Fibroblast of lung (primary cell): Measurements from ENCODE around the gene ADIRF. TPM values are rescaled to one million over a fixed set of nuclear protein-coding genes. Genes with fewer than 3 reads are reported as not detected.
"Not testable (repeated sequence)": the region's sequence is repeated elsewhere in the genome, so short reads cannot be mapped to it uniquely, and the experiment has no call there.

Experiments used
- DNase-seq, 2 donors: peaks; one replicate each; pipeline versions ENCODE4 v3.0.0 to v3.0.0-alpha.2; 2010; ENCODE audit warnings: low read depth in 2 of 2
- H2AFZ ChIP-seq: 2 replicates; pipeline ENCODE4 v1.5.1; 2012; ENCODE audit warnings: low read length, control low read depth, inconsistent platforms
- H3K27ac ChIP-seq: 2 replicates; pipeline ENCODE4 v1.5.1; 2011; ENCODE audit warnings: low read length, control low read depth; ENCODE audit not compliant: insufficient read depth
- H3K27me3 ChIP-seq: 2 replicates; pipeline ENCODE4 v1.5.1; 2011; ENCODE audit warnings: mild to moderate bottlenecking, low read length; ENCODE audit not compliant: control insufficient read depth, insufficient read depth
- H3K36me3 ChIP-seq: 2 replicates; pipeline ENCODE4 v1.5.1; 2011; ENCODE audit warnings: low read length; ENCODE audit not compliant: control insufficient read depth, insufficient read depth
- H3K4me1 ChIP-seq: 2 replicates; pipeline ENCODE4 v1.5.1; 2011; ENCODE audit warnings: low read length; ENCODE audit not compliant: control insufficient read depth, insufficient read depth; ENCODE audit errors: extremely low read depth
- H3K4me2 ChIP-seq: 2 replicates; pipeline ENCODE4 v1.5.1; 2011; ENCODE audit warnings: low read length, control low read depth; ENCODE audit not compliant: insufficient read depth; ENCODE audit errors: extremely low read depth
- H3K4me3 ChIP-seq, 4 experiments: fragments of 200-600 bp in 1 of 4; sonication (generic) in 1 of 4; replicated peaks in 1 of 4; 2 replicates each; pipeline ENCODE4 v1.5.1; 2011 to 2016; ENCODE audit warnings: low read length in 4 of 4, low read depth in 3 of 4, mild to moderate bottlenecking in 3 of 4, control low read depth in 2 of 4, inconsistent platforms in 1 of 4, mixed read lengths in 1 of 4; ENCODE audit not compliant: insufficient read depth in 1 of 4; ENCODE audit errors: control extremely low read depth in 1 of 4
- H3K79me2 ChIP-seq: 2 replicates; pipeline ENCODE4 v1.5.1; 2012; ENCODE audit warnings: mild to moderate bottlenecking, low read length, inconsistent platforms; ENCODE audit not compliant: control insufficient read depth, insufficient read depth
- H3K9ac ChIP-seq: 2 replicates; pipeline ENCODE4 v1.5.1; 2011; ENCODE audit warnings: mild to moderate bottlenecking, low read length, control low read depth; ENCODE audit not compliant: insufficient read depth
- H3K9me3 ChIP-seq: 2 replicates; pipeline ENCODE4 v1.5.1; 2012; ENCODE audit warnings: low read depth, low read length; ENCODE audit not compliant: control insufficient read depth, insufficient read depth
- H4K20me1 ChIP-seq: 2 replicates; pipeline ENCODE4 v1.5.1; 2011; ENCODE audit warnings: low read length; ENCODE audit not compliant: control insufficient read depth, insufficient read depth; ENCODE audit errors: extremely low read depth
- EZH2 ChIP-seq: IDR thresholded peaks from 2 replicates; pipeline ENCODE4 v1.5.1; 2012; ENCODE audit warnings: low read length, control low read depth, mild to moderate bottlenecking; ENCODE audit errors: missing control alignments
- polyA plus RNA-seq, 2 donors: library from polyadenylated mRNA; depleted of rRNA in 1 of 2; stranded (reverse) in 1 of 2; unstranded in 1 of 2; fragments of >200 nt; gene quantifications; 2 replicates each; pipeline ENCODE4 v1.2.1, GENCODE V29; 2011 to 2012; ENCODE audit warnings: missing spikeins in 1 of 2
- total RNA-seq: library from RNA; depleted of rRNA; stranded (reverse); fragments of >200 nt; gene quantifications from 2 replicates; pipeline ENCODE4 v1.2.1, GENCODE V29; 2014
- TF ChIP-seq, protein P1 (sequence below), 2 donors: IDR thresholded peaks in 1 of 2; conservative IDR thresholded peaks in 1 of 2; 1 replicate in 1 of 2; 2 replicates in 1 of 2; pipeline ENCODE4 v1.5.1; 2011 to 2012; ENCODE audit warnings: low read length in 2 of 2, control low read depth in 1 of 2, inconsistent platforms in 1 of 2, low read depth in 1 of 2, mild to moderate bottlenecking in 1 of 2

The ADIRF gene
- total and polyA plus RNA-seq, 2 donors (not counting 1 experiment from before 2014, with no cell fraction given): 39.4 to 142 TPM

DNA sequence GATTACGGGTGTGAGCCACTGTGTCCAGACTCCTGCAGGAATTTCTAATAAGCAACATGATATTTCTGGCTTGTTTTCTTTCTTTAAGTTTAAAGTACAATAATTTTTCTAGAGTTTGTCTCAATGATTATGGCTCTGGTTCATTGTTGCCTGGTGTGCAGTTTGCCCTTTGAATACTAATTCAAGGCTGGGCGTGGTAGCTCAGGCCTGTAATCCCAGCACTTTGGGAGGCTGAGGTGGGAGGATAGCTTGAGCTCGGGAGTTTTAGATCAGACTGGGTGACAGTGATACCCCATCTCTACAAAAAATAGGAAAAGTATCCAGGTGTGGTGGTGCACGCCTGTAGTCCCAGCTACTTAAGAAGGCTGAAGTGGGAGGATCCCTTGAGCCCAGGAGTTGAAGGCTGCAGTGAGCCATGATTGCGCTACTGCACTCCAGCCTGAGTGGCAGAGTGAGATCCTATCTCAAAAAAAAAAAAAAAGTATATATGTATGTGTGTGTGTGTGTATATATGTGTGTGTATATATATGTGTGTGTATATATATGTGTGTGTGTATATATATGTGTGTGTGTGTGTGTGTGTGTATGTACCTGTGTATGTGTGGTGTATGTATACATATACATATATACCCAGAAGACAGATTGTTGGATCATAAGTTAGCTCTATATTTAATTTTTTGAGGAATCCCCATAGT, 8.2 kb downstream of the ADIRF start:
- Histone ChIP-seq H2AFZ (no peak overlapping the region), H3K9ac (no peak overlapping the region), H4K20me1 (no peaks in the 10 kb centered on the region), H3K9me3 (no peaks in the 10 kb centered on the region), H3K79me2 (no peaks in the 10 kb centered on the region), H3K4me1 (peaks cover 3% of the 10 kb centered on the region), H3K4me3 (no peak overlapping the region), H3K27ac (no peak overlapping the region), H3K36me3 (no peaks in the 10 kb centered on the region), H3K27me3 (no peaks in the 10 kb centered on the region), H3K4me2 (no peak overlapping the region)
- no peak for DNase-seq
- TF ChIP-seq EZH2: no peak
- TF ChIP-seq, protein P1, sequence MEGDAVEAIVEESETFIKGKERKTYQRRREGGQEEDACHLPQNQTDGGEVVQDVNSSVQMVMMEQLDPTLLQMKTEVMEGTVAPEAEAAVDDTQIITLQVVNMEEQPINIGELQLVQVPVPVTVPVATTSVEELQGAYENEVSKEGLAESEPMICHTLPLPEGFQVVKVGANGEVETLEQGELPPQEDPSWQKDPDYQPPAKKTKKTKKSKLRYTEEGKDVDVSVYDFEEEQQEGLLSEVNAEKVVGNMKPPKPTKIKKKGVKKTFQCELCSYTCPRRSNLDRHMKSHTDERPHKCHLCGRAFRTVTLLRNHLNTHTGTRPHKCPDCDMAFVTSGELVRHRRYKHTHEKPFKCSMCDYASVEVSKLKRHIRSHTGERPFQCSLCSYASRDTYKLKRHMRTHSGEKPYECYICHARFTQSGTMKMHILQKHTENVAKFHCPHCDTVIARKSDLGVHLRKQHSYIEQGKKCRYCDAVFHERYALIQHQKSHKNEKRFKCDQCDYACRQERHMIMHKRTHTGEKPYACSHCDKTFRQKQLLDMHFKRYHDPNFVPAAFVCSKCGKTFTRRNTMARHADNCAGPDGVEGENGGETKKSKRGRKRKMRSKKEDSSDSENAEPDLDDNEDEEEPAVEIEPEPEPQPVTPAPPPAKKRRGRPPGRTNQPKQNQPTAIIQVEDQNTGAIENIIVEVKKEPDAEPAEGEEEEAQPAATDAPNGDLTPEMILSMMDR (conservative IDR thresholded peaks at IDR 0.05 in 1 of 2, IDR thresholded peaks at IDR 0.05 in 1 of 2; ENCODE audit: low read depth in 1 of 2, low read length in 2 of 2): no peak

DNA sequence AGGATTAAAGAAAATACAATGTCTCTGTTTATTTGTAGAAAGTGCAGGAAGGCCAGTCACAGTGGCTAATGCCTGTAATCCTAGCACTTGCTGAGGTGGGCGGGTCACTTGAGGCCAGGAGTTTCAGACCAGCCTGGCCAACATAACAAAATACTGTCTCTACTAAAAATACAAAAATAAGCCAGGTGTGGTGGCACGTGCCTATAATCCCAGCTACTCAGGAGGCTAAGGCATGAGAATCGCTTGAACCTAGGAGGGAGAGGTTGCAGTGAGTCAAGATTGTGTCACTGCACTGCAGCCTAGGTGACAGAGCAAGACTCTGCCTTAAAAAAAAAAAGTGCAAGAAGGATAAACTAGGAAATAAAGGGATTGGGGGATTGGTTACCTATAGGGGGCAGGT, 10.2 kb downstream of the ADIRF start:
- H4K20me1 ChIP-seq, H3K4me1 ChIP-seq, H3K79me2 ChIP-seq, H3K9ac ChIP-seq, H3K27me3 ChIP-seq, H3K9me3 ChIP-seq, DNase-seq, H3K4me3 ChIP-seq, H3K27ac ChIP-seq, H3K36me3 ChIP-seq, H3K4me2 ChIP-seq, H2AFZ ChIP-seq: not testable (repeated sequence)

DNA sequence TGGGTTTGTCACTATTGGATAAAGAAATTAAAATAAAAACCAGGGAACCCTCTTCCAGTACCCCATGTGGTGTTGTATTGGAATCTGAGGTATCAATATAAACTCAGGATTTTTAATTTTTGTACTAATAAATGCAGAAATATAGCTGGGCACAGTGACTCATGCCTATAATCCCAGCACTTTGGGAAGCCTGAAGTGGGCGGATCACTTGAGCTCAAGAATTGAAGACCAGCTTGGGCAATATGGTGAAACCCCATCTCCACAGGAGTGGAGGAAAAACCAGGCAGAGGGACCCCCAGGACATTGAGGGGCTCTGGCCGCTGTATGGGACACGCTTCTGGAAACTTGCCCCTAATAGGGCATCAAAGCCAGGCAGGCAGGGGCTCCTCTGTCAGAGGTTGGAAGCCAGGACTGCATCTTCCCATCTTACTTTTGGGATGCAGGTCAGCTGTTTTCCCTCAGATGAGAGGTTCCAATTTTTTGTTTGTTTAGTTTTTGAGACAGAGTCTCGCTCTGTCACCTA, 11.1 kb downstream of the ADIRF start:
- Histone ChIP-seq H3K4me1 (no peaks in the 10 kb centered on the region), H3K79me2 (no peaks in the 10 kb centered on the region), H3K4me3 (no peak overlapping the region), H3K27me3 (no peaks in the 10 kb centered on the region), H2AFZ (no peak overlapping the region), H3K4me2 (no peak overlapping the region), H4K20me1 (no peaks in the 10 kb centered on the region), H3K9me3 (no peaks in the 10 kb centered on the region), H3K36me3 (no peaks in the 10 kb centered on the region), H3K9ac (no peak overlapping the region), H3K27ac (no peak overlapping the region)
- no peak for TF ChIP-seq EZH2
- TF ChIP-seq, protein P1 (conservative IDR thresholded peaks at IDR 0.05 in 1 of 2, IDR thresholded peaks at IDR 0.05 in 1 of 2; ENCODE audit: low read depth in 1 of 2, low read length in 2 of 2): no peak
- DNase-seq: peak in 1 of 2 donors; percentile 36
